HG02852 (cell line): Measurements from ENCODE around the gene SLCO4A1.

Experiments used
- ATAC-seq: cut with Tn5 transposase; IDR thresholded peaks from one replicate; pipeline ENCODE4 v1.9.1; 2021; ENCODE audit warnings: mild to moderate bottlenecking, moderate library complexity; ENCODE audit not compliant: unreplicated experiment

SLCO4A1 gene, protein sequence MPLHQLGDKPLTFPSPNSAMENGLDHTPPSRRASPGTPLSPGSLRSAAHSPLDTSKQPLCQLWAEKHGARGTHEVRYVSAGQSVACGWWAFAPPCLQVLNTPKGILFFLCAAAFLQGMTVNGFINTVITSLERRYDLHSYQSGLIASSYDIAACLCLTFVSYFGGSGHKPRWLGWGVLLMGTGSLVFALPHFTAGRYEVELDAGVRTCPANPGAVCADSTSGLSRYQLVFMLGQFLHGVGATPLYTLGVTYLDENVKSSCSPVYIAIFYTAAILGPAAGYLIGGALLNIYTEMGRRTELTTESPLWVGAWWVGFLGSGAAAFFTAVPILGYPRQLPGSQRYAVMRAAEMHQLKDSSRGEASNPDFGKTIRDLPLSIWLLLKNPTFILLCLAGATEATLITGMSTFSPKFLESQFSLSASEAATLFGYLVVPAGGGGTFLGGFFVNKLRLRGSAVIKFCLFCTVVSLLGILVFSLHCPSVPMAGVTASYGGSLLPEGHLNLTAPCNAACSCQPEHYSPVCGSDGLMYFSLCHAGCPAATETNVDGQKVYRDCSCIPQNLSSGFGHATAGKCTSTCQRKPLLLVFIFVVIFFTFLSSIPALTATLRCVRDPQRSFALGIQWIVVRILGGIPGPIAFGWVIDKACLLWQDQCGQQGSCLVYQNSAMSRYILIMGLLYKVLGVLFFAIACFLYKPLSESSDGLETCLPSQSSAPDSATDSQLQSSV

DNA sequence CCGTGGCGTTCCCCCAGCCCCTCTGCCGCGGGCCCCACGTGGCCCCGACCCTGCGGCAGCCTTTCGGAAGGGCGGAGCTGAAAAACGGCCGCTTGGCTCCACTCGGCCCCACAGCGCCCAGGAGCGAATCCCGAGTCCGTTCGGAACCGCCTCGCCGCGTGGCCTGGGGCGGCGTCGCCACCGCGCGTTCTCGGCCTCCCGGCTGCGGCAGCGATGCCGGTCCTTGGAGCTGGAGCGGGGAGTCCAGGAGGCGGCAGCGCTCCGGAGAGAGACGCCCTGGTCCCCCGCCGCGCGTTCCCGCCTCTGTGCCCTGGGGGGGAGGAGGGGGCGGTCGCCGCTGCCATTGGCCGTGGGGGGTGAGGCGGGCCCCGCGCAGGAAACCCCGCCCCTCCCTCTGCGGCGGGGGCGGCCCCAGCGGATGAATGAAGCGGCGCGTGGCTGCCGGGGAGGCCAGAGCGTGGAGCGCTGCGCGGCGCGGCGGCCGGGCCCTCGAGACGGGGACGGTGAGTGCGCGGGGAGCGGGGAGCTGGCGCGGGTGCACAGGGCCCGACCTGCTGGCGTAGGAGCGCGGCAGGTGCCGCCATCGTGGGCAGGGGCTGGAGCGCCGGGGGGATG is at the start of gene SLCO4A1:
Gene SLCO4A1, plus strand, starts transcription at position 453 of the 615 bp plus-strand sequence. CDS start 13,952 bp downstream, outside the sequence.
- ATAC-seq: peak; percentile 76

DNA sequence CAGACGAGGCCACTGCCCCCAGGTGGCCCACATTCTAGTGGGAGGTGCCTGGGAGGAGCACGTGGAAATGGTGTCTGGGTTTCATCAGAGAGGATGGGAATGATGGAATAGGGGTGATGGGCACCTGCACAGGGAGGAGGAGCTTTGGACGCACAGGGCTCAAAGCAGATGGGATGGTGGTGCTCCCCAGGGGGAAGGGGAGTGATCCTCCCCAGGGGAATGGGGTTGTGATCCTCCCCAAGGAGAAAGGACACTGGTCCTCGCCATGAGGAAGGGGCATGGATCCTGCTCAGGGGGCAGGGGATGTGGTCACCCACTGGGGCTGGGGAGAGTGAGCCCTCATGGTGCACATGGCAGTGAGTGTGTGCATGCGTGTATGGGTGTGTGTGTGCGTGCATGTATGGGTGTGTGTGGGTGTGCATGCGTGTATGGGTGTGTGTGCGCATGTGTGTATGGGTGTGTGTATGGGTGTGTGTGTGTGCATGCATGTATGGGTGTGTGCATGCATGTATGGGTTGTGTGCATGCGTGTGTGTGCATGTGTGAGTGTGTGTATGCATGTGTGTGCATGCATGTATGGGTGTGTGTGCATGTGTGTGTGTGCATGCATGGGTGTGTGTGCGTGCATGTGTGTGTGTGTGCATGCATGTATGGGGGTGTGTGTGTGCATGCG is 49.7 kb upstream of the SLCO4A1 start:
- no peak for ATAC-seq

DNA sequence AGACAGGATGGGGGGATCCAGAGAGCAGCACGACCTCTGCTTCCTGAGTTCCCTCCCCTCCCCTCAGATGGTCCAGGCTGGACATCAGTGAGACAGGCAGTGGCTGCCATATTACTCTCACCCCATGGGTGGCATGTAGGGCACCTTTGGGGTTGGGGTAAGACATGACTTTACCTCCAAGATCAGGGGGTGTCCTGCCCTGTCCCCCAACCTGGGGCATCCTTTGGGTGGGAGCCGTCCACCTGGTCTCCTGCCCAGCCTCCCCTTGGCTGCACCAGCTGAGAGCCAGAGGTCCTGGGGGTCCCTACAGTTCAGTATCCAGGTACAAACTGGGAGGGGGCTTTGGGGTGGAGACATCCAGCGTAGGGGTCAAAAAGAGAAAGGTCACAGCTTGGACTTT is 48.7 kb upstream of the SLCO4A1 start:
- ATAC-seq: no peak

DNA sequence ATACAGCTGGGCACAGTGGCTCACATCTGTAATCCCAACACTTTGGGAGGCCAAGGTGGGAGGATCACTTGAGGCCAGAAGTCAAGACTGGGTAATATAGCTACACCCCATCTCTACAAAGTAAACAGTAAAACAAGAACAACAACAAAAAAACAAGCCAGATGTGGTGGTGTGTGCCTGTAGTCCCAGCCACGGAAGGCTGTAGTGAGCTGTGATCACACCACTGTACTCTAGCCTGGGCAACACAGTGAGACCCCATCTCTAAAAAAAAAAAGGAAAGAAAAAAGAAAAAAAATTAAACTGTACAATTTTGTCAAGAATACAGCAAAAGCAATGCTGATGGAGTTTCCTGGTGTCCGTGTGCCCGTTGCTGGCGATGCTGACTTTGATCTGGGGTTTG is 47.2 kb upstream of the SLCO4A1 start:
- ATAC-seq: no peak

DNA sequence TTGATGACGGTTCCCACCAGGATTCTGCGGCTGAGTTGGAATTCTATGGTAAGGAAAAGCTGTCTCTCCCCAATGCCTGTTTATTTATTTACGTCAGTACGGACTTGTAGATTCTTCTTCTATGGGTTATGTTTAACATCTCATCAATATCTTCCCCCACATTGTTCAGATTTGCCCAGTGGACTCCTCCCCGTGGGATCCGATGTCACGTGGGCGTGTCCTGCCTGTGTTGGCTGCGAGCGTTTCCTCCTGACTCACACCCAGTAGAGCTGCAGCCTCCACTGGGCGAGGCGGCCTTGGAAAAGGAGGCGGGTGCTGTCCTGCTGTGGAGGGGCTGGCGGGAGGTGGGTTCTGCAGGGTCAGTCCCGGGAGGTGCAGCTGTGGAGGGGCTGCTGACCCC is 46.8 kb upstream of the SLCO4A1 start:
- ATAC-seq: no peak

DNA sequence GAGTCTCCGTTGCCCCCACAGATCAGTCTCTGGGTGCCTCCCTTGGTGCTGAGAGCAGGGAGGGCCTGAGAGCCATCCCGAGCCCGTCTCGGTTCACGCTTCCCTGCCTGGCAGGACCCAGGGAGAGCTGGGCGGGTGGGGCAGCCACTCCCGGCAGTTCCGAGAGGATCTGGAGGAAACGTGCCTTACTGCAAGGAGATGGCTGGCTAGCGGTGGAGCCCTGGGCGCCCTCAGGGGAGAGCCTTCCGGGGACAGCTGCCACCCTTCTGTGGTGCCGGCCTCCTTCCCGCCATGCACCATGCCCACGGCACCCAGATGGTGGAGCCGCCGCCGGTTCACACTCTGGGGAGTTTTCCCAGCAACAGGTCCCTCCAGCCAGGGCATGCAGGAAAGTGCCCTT is 45.8 kb upstream of the SLCO4A1 start:
- ATAC-seq: no peak

DNA sequence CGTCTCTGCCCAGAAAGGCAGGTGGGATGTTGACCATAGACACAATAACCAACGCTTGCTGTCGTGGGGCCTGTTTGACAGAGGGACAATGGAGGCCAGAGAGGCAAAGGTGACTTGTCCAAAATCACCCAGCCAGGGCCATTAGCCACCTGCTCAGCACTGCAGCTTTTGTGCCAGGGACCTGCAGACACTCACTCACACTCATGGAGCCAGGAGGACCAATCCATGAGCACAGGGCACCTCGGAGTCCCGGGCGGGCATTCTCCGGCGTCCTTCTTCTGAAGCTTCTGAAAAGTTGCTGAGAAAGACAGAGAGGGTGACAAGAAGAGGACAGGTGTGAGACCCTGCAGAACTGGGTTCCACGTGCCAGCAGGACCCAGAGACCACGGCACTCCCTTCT is 45.4 kb upstream of the SLCO4A1 start:
- ATAC-seq: no peak

DNA sequence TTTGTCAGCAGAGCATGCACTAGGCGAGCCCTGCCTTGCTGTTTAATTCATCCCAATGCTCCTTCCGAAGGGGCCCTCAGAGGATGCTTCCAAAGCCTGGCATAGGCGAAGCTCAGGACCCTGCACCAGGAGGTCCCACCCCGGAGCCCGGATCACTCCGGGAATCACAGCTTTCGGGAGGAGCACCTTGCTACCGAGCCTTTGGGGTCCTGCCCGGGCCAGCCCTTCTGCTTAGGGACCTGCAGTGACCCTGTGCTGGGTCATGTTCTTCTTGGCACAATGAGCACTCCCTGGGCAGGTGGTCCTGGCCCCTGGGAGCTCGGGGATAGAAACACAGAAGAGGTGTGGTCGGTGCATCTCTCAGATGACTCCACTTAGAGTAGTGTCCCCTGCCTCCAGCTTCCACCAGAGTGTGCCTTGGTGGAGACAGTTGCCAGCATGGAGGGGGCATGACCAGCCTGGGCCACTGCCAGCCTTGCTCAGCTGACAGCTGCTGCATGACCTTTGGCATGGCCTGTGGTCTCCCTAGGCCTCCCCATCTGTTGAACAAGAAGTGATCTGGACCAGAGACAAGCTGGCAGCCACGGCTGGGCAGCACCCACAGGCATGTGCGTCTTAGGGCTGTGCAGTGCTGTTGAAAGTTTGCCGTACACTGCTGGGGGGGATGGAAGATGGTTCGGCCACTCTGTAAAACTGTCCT is 44.7 kb upstream of the SLCO4A1 start:
- ATAC-seq: no peak

DNA sequence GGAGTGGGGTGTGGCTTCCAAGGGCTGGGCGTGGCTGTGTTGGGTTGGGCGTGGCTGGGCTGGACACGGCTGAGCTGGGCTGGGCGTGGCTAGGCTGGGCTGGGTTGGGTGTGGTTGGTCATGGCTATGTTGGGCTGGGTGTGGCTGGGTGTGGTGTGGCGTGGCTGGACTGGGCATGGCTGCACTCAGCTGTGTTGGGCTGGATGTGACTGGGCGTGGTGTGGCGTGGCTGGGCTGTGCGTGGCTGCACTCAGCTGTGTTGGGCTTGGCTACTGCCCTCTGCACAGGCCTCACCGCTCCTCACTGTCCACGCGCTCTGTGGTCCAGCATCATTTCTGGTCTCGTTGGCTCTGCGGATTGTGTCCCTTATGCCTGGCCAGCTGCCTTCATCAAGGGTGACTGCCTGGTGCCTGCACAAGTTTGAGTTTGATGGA is 43.5 kb upstream of the SLCO4A1 start:
- ATAC-seq: no peak

DNA sequence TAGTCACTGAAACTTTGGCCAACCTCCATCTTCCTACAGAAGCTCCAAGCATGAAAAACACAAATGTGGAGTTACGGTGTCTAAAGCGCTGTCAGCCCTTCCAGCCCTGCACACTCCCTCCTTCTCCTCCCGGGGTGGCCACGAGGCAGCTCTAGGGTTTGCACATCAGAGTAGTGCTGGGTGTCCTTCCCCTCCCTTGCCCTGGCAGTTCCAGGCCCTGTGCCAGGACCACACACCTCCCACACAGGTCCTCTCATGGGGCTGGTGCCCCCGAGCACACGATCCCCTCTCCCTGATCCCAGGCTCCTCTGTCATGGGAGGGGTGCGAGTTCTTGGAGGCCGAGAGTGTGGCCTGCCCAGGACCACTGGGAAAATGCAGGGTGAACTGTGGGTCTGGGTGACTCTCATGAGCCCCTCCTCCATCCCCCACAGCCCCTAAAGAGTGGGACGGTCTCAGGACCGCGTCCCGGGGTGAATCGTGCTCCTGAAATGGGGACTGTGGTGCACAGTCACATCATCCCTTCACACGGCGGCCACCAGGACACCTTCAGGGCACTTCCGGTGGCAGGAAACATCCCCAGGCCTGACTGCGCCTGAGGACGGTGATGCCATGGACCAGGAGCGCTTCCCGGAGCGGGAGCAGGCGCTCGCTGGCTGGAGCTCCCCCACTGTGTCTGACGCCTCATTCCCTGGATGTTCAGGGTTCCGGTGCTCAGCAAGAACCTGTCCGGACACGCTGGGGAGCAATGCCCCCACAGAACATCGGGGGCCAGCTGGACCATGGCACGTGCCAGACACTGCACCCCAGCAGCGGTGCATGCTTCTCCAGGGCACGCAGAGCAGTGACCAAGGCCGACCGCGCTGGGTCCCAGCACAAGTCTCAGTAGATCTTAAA is 42.8 kb upstream of the SLCO4A1 start:
- ATAC-seq: no peak

DNA sequence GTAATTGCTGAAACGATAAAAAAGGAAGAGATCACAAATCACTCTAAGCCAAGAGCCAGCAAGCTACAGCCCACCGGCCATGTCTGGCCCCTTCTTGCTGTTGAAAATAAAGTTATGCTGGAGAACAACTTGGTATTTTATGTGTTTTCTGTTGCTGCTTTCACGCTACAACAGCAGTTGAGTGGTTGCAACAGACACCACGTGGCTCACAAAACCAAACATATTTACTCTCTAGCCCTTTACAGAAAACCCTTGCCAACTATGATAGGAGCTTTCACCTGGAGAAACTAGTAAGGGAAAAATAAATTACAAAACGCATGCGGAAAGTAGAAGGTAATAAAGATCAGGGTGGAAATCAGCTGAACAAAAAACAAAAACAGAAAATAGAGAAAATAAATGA is 41.1 kb upstream of the SLCO4A1 start:
- no peak for ATAC-seq

DNA sequence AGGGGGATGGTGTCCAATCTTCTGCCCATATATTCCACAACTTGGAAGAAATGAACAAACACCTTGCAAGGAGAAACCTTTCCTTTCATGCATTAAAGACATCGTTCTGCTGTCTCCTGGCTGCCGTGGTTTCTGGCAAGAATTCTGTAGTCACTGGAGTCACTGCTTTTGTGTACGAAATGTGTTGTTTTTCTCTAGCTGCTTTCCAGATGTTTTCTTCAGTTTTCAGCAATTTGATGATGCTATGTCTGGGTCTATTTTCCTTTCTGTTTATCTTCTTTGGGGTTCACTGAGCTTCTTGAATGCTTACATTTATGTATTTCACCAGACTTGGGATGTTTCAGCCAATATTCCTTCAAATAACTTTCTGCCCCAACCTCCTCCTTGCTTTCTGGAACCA is 40.6 kb upstream of the SLCO4A1 start:
- ATAC-seq: no peak

DNA sequence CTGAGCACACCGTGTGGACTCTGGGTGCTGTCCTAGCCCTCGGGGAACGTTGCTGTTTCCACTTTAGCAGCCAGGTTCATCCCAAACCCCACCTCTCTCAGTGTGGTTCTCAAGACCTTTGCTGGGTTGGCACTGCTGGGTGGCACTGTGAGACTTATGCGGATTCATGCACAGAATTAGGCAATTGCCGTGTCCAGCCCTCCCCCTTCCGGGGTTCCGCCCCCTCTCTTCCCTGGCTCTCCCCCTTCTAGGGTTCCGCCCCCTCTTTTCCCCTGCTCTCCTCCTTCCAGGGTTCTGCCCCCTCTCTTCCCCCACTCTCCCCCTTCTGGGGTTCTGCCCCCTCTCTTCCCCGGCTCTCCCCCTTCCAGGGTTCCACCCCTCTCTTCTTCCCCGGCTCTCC is 39.8 kb upstream of the SLCO4A1 start:
- no peak for ATAC-seq

DNA sequence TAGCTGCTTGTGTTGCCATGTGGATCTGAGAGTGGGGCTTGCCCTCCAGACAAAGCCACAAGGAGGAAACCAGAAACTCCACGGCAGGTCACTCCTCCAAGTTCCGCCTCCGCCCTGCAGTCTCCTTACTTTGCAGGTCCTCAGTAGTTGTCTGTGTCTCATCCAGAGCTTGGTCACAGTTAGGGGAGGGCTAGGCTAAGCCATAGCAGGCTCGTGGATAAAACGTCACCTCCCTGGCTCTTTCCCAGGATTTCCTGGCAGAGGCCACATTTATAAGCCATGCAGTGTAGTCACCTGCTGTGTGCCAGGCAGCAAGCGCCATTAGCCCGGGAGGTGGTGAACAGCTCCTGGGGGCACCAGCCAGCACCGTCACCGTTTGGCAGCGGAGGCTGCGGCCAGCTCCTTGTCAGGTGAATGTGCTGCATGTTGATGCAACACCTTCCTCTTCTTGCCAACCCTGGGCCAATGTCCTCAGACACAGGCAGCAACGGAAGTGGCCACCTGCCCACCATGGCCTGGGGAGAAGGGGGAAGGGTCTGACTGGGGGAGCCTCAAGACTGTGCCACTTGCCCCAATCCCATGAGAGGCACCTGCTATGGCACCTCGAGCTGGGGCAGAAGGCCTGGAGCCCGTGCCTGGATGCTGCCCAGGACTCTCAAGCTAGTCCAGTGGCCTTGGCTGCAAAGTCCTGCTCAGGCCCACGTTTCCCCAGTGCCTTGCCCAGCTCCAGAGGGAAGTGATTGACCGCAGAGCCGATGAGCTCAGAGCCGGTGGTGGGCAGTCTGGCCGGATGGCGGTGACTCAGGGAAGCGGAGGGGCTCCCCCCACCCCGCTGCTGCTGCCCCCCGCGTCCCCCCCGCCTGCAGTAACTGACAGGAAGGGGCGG is 39.0 kb upstream of the SLCO4A1 start:
- no peak for ATAC-seq

DNA sequence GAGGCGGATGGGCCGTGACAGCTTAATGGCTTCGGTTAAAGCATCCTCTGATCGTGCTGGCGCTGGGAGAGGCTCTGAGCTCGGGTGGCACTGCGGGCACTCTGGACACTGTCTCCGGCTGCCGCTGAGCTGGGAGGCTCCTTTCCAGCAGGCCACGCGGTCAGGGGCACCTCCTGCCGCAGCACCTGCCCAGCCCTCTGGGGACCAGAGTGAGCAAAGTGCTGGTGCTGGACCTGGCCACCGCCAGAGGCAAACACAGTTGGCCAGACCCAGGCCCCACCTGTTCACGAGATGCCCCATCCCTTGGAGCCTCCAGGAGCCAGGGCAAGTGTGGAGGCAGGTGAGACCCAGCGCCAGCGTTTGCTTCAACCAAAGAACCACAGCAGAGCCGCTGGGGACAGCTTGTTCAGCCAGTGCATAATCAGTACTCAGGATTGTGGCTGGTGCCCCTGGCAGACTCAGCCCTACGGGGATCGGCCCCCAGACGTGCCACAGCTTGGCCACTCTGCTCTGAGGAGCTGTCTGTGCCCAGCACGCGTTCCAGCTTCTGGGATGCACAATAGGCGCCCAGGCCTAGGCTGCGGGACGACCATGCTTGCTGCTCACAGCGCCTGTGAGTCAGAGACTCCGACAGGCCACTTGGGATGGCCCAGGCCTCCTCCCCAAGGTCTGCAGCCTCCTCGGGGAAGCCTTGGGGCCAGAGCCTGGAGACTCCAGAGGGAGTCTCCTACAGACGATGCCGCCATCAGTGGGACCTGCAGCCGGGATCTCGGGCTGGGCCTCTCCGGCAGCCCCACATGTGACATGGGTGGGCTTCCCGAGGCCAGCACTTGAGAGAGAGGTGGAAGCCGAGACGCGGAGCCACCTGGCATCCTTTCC is 38.2 kb upstream of the SLCO4A1 start:
- ATAC-seq: no peak

DNA sequence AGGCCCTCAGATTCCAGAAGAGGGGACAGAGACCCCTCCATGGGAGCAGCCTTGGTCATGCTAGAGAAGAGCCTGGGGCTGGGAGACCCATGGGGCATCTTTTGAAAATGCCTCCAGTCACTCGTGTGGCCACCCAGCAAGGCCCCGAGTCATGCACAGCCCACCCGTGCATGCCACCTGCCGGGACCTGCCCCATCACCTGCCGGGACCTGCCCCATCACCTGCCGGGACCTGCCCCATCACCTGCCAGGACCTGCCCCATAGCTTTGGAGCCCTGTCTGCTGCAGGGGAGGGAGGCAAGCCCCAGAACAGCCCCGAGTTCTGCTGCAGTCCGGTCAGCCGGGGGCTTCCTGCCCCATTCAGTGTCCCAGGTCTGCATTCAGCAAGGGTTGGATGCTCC is 37.5 kb upstream of the SLCO4A1 start:
- ATAC-seq: no peak

DNA sequence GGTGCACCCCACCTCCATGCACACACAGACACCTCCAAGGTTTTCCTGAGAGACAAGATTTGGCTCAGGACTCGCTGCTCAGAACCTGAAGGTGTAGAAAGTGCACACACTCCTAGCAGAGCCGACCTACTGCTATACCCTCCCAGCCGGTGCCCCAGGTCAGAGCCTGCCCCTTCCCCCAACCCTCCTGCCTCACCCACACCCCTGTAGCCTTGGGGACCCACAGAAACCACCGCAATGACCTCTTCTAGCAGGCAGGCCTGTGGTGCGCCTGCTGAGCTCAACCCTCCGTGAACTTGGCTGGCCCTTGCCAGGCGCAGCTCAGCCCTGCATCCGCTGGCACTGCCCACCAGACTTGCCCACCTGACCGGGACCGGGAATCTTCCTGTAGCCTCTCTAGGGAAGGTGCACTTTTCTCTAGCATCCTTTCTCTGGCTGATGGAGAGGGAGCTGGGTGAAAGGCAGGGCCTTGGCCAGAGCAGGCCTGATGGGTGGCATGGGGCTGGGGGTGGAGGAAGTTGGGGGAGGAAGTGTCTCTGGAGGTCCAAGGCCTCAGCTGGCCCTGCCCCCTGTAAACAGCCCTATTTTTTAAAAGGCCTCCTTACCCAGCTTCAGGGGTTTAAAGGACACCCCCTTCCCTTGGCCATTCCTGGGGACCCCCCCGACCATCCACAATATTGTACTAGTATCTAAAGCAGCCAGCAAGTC is 36.9 kb upstream of the SLCO4A1 start:
- ATAC-seq: no peak
